GM21390 (cell line): ENCODE measurements around the gene RCAN1.
"Not testable (repeated sequence)": the region's sequence is repeated elsewhere in the genome, so short reads cannot be mapped to it uniquely, and the experiment has no call there.

Experiments
- ATAC-seq: cut with Tn5 transposase; IDR thresholded peaks from one replicate; pipeline ENCODE4 v1.9.1; 2021; ENCODE audit not compliant: unreplicated experiment

RCAN1 gene

DNA sequence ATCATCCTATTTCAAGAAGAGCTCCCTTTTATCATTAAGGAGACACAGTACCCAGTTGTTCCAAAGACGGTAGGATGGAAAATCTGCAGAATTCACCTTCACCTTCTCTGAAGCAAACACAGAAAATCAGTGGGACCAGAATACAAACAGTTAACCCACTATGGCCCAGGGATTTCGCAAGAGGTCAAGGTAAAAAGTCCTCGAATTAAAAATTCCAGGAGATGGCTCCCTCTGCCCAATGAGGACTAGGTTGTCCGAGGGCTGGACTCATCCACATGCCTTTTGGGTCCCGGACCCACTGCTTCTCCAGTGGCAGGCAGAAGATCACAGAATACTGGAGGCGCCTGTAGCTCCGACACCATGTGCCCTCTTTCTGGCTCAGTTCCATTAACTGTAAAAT lies 42.9 kb downstream of the RCAN1 start:
- ATAC-seq = no peak

DNA sequence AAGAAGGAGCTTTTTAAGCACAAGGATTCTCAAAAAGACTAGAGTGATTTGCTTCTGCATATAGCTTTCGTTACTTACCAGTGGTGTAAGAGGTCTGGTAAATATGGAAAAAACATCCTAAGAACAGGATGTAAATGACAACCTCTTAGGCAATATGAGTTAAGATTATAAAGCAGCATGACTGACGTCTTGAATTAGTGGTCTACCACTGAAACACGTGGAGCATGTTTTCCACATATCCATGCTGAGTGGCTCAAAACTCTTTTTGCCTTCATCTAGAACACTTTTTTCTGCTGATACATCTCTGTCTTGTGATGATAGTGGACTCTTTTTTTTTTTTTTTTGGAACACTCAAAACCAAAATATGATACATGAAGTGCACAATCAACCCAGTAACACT lies 44.6 kb downstream of the RCAN1 start:
- ATAC-seq = no peak

- ATAC-seq = no peak
Observed at GRCh38 chr21:34569381-34569979, 45.4 kb downstream of the RCAN1 start.

GRCh38 chr21:34568801-34569200 lies 46.1 kb downstream of the RCAN1 start:
- ATAC-seq = not testable (repeated sequence)

GRCh38 chr21:34567604-34568155 lies 47.2 kb downstream of the RCAN1 start:
- ATAC-seq = no peak

GRCh38 chr21:34565238-34565637 lies 49.7 kb downstream of the RCAN1 start:
- no peak for ATAC-seq

GRCh38 chr21:34563370-34563769 lies 51.5 kb downstream of the RCAN1 start:
- not testable (repeated sequence) for ATAC-seq

GRCh38 chr21:34561806-34562205 lies 53.1 kb downstream of the RCAN1 start:
- ATAC-seq = no peak

GRCh38 chr21:34560609-34561008 lies 54.3 kb downstream of the RCAN1 start:
- ATAC-seq = no peak

- no peak for ATAC-seq
Observed at GRCh38 chr21:34560021-34560420, 54.9 kb downstream of the RCAN1 start.

DNA sequence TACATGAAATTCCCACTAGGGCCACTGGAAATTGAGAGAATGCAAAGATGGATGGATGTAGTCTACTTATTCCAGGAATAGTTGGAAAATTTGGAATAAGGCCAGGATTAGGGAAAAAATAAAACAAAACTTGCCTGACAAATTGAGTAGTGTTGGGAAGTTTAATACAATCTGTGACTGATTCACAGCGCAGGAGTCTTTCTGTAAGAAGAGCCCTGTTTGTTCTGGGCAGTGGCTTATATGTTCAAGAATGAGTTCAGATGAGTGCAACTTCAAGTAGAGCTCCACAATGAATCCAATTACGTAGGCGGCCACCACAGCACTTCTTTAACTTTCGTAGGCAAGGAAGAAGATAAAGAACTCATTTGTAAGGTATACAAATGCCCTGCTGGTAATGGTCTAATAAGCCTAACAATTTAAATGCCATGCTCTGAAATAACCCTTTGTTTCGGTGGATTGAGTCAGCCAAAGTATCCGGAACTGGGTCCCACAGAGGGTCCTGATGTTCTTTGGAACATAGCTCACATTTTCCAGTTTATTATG lies 55.8 kb downstream of the RCAN1 start:
- ATAC-seq = no peak

DNA sequence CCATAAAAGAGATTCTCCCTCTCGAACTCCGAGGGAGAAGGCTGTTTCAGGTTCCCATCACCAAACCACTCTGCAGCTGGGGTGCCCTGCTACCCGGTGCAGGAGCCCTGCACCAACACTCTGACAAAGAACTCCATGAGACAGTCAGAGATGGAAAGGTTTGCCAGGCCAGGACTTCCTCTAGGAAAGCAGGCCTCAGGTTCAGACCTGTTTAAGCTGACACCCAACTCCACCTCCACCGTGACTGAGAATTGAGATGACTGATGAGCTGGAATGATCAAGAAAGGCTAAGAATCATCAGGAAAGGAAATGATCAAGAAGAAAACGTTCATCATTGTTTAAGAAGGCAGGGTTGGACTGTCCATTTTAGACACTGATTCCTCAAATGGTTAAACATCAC lies 56.7 kb downstream of the RCAN1 start:
- no peak for ATAC-seq

- no peak for ATAC-seq
Observed at GRCh38 chr21:34557261-34557660, 57.7 kb downstream of the RCAN1 start.

GRCh38 chr21:34554670-34555069 lies 60.2 kb downstream of the RCAN1 start:
- not testable (repeated sequence) for ATAC-seq

GRCh38 chr21:34554227-34554626 lies 60.7 kb downstream of the RCAN1 start:
- no peak for ATAC-seq

- ATAC-seq = no peak
Observed at GRCh38 chr21:34553151-34553952, 61.6 kb downstream of the RCAN1 start.

DNA sequence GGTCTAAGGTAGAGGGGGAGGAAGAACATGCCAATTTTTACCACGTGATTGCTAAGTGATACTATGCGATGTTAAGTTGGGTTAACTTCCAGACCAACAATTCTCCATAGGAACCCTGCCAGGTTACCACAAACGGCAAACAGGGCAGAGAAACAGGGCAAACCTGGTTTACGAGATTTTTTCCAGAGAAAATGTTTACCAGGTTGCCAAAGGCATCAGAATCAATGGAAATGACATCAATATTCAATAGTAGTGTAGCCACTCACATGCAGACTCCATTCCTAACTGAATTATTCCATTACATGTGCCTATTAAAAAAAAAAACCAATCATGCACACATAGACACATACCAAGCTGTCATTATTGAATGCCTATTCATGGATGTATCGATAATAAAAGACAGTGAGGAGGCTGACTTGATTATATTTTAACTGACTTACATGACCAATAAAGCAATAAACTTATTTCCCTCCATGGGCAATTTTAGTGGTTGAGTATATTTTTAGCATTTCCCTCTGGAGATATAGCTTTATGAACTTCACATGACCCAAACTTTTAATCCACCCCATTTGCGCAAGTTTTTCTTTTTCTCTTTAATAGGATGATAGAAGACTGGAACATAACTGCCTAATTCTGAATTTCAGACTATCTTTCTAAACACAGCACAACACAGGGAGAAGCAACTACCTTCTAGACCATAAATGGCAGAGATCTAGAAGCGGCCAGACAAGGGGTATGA lies 62.4 kb downstream of the RCAN1 start:
- no peak for ATAC-seq

DNA sequence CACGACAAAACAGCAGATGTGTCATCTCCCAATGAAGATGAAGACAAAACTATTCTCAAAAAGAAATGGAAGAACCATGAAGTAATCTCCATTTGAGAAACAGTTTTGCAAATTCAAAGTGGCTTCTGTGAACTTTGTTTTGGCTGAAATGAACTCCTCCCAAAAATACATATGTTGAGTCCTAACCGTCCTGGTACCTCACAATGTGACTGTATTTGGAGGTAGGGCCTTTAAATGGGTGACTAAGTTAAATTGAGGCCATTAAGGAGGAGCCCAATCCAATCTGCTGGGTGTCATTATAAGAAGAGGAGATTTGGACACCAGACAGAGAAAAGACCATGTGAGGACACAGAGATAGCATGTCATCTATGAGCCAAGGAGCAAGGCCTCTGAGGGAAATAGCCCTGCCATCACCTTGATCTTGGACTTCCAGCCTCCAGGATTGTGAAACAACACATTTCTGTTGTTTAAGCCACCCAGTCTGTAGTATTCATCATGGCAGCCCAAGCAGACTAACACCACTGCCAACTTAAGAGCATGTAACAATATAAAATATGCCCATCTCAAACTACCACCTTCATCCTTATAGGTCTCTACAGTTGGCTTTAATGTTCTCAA lies 64.6 kb downstream of the RCAN1 start:
- no peak for ATAC-seq

DNA sequence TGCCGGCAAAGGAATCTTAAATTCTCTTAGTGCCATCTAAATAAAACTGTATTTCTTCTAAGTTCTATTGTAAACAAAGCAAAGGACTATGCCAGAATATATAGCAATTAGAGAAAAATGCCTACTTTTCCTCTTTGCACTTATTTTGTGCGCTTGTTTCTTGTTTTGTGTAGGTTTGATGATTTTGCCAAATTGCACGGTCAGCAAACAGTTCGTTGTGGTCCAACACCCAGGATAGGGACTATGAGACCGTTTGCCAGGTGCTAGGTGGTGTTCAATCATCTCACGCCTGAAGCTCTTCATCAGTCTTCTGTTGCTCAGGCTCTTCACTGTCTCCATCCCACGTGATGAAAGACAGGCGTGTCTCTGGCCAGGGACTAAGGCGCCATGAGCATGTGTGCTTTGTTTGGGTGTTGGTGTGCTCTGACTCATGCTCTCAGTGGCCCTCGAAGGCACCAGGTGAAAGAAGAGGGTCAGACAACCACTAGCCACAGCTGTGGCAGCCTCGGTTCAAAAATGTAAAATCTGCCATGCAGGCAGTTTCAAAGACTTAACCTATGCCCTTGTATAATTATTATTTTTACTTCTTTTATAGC lies 66.0 kb downstream of the RCAN1 start:
- ATAC-seq = no peak

DNA sequence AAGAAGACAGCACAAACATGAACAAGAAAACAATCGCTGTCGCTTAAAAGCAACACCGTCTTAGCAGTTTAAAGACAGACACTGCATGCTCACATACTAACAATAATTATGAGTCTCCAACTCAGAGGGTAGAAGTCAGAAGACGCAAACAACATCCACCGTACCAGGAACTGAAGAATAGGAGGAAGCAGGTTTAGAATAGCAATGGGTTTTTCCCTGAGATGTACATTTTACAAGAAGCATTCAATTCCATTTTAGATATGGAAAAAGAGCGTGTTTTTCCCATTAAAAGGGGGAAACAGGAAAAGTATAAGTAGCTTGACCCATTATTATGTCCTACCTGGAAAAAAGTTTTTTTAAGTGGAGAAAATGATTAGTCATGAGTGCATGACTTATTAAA lies 68.4 kb downstream of the RCAN1 start:
- ATAC-seq = no peak
